Stimulated activated naive CD8-positive, alpha-beta T cell treated with anti-CD3 and anti-CD28 coated beads, Interleukin-15, Interleukin-2, amounts not matched to agents 100 ng/mL and 50 ng/mL, for 24 hours (primary cell): ENCODE data around the gene MYBBP1A.
A peak's percentile ranks its signal among the peaks of the same experiment; 100 is the strongest.

Source experiments
- H3K27ac Mint-ChIP-seq: one replicate; pipeline ENCODE4 v1.8.0; 2021; ENCODE audit warnings: mild to moderate bottlenecking, mixed read lengths
- H3K27me3 Mint-ChIP-seq: one replicate; pipeline ENCODE4 v1.8.0; 2021; ENCODE audit warnings: mixed read lengths
- H3K36me3 Mint-ChIP-seq: one replicate; pipeline ENCODE4 v1.8.0; 2021; ENCODE audit warnings: low read depth, mixed read lengths
- H3K4me1 Mint-ChIP-seq: one replicate; pipeline ENCODE4 v1.8.0; 2021; ENCODE audit warnings: low read depth, mixed read lengths
- H3K4me3 Mint-ChIP-seq: one replicate; pipeline ENCODE4 v1.8.0; 2021; ENCODE audit warnings: mild to moderate bottlenecking, mixed read lengths
- H3K9me3 Mint-ChIP-seq: one replicate; pipeline ENCODE4 v1.8.0; 2021; ENCODE audit warnings: mixed read lengths

The MYBBP1A gene

GRCh38 chr17:4569591-4569990 is 14.4 kb upstream of the MYBBP1A start:
- Mint-ChIP-seq H3K9me3 (no peaks in the 10 kb centered on the region), H3K27me3 (peaks cover 12% of the 10 kb centered on the region), H3K4me3 (no peak overlapping the region), H3K4me1 (peaks cover 25% of the 10 kb centered on the region), H3K36me3 (no peaks in the 10 kb centered on the region), H3K27ac (no peak overlapping the region)

- Mint-ChIP-seq H3K9me3 (no peaks in the 10 kb centered on the region), H3K27me3 (peaks cover 4% of the 10 kb centered on the region), H3K4me1 (peaks cover 29% of the 10 kb centered on the region), H3K4me3 (no peak overlapping the region), H3K36me3 (no peaks in the 10 kb centered on the region), H3K27ac (no peak overlapping the region)
These were observed 11.6 kb upstream of the MYBBP1A start for GRCh38 chr17:4566785-4567184.

GRCh38 chr17:4565209-4566141 is 10.3 kb upstream of the MYBBP1A start:
- Mint-ChIP-seq H3K27me3 (no peaks in the 10 kb centered on the region), H3K36me3 (no peaks in the 10 kb centered on the region), H3K4me3 (no peak overlapping the region), H3K9me3 (no peaks in the 10 kb centered on the region), H3K4me1 (peaks cover 31% of the 10 kb centered on the region), H3K27ac (no peak overlapping the region)

- H3K36me3 Mint-ChIP-seq: no peaks in the 10 kb centered on the region
- no peaks in the 10 kb centered on the region for H3K27me3 Mint-ChIP-seq
- H3K27ac Mint-ChIP-seq: peak overlapping the region; percentile 63
- no peaks in the 10 kb centered on the region for H3K9me3 Mint-ChIP-seq
- H3K4me1 Mint-ChIP-seq: peaks cover 36% of the 10 kb centered on the region
- no peak overlapping the region for H3K4me3 Mint-ChIP-seq
These were observed 7.1 kb upstream of the MYBBP1A start for GRCh38 chr17:4562015-4562969.

GRCh38 chr17:4560837-4561256 is 5.7 kb upstream of the MYBBP1A start:
- H3K27ac Mint-ChIP-seq: no peak overlapping the region
- H3K36me3 Mint-ChIP-seq: no peaks in the 10 kb centered on the region

GRCh38 chr17:4560421-4560820 is 5.2 kb upstream of the MYBBP1A start, which contains the start of gene GGT6:
TSS of gene GGT6 (minus strand) at chr17:4560577. CDS start at chr17:4560521, 56 bp downstream.
- Mint-ChIP-seq H3K4me1 (peaks cover 39% of the 10 kb centered on the region), H3K27ac (no peak within 1 kb of the TSS), H3K27me3 (no peaks in the 10 kb centered on the region), H3K4me3 (no peak within 1 kb of the TSS), H3K36me3 (no peaks in the 10 kb centered on the region), H3K9me3 (no peaks in the 10 kb centered on the region)

More at GRCh38 chr17:4560837-4561256, 5.7 kb upstream of the MYBBP1A start:
- no peak overlapping the region for H3K4me3 Mint-ChIP-seq
- no peaks in the 10 kb centered on the region for H3K9me3 Mint-ChIP-seq
- no peaks in the 10 kb centered on the region for H3K27me3 Mint-ChIP-seq
- H3K4me1 Mint-ChIP-seq: peaks cover 40% of the 10 kb centered on the region

- H3K9me3 Mint-ChIP-seq: no peaks in the 10 kb centered on the region
- H3K36me3 Mint-ChIP-seq: no peaks in the 10 kb centered on the region
- no peak overlapping the region for H3K4me3 Mint-ChIP-seq
- peaks cover 38% of the 10 kb centered on the region for H3K4me1 Mint-ChIP-seq
- H3K27me3 Mint-ChIP-seq: no peaks in the 10 kb centered on the region
- no peak overlapping the region for H3K27ac Mint-ChIP-seq
These were observed 4.8 kb upstream of the MYBBP1A start for GRCh38 chr17:4559966-4560365.

- Mint-ChIP-seq H3K36me3 (peaks cover 4% of the 10 kb centered on the region), H3K27ac (no peak overlapping the region), H3K27me3 (no peaks in the 10 kb centered on the region), H3K9me3 (no peaks in the 10 kb centered on the region), H3K4me1 (peaks cover 42% of the 10 kb centered on the region), H3K4me3 (no peak overlapping the region)
These were observed 4.1 kb upstream of the MYBBP1A start for GRCh38 chr17:4559139-4559791.

- no peak overlapping the region for H3K27ac Mint-ChIP-seq
- no peak overlapping the region for H3K4me3 Mint-ChIP-seq
- H3K36me3 Mint-ChIP-seq: peaks cover 12% of the 10 kb centered on the region
- H3K4me1 Mint-ChIP-seq: peaks cover 45% of the 10 kb centered on the region
- H3K9me3 Mint-ChIP-seq: no peaks in the 10 kb centered on the region
- H3K27me3 Mint-ChIP-seq: no peaks in the 10 kb centered on the region
These were observed 3.3 kb upstream of the MYBBP1A start for GRCh38 chr17:4558347-4558971.

- Mint-ChIP-seq H3K27ac (no peak overlapping the region), H3K27me3 (no peaks in the 10 kb centered on the region), H3K4me1 (peaks cover 39% of the 10 kb centered on the region), H3K36me3 (peaks cover 12% of the 10 kb centered on the region), H3K4me3 (no peak overlapping the region), H3K9me3 (no peaks in the 10 kb centered on the region)
These were observed 2.6 kb upstream of the MYBBP1A start for GRCh38 chr17:4557626-4558346.

GRCh38 chr17:4556996-4557395 is 1.8 kb upstream of the MYBBP1A start:
- H3K4me1 Mint-ChIP-seq: peaks cover 31% of the 10 kb centered on the region
- no peak overlapping the region for H3K27ac Mint-ChIP-seq
- H3K36me3 Mint-ChIP-seq: peaks cover 18% of the 10 kb centered on the region
- no peaks in the 10 kb centered on the region for H3K9me3 Mint-ChIP-seq
- H3K27me3 Mint-ChIP-seq: no peaks in the 10 kb centered on the region
- H3K4me3 Mint-ChIP-seq: no peak overlapping the region

- Mint-ChIP-seq H3K27me3 (no peaks in the 10 kb centered on the region), H3K36me3 (peaks cover 26% of the 10 kb centered on the region), H3K4me3 (peak overlapping the region; percentile 96), H3K27ac (peak overlapping the region; percentile 76), H3K4me1 (peaks cover 28% of the 10 kb centered on the region), H3K9me3 (no peaks in the 10 kb centered on the region)
These were observed 932 bp upstream of the MYBBP1A start for GRCh38 chr17:4555873-4556759.

GRCh38 chr17:4554441-4554996 is 665 bp downstream of the MYBBP1A start:
- H3K4me3 Mint-ChIP-seq: peak overlapping the region; percentile 96
- H3K36me3 Mint-ChIP-seq: peaks cover 39% of the 10 kb centered on the region
- no peaks in the 10 kb centered on the region for H3K9me3 Mint-ChIP-seq
- peaks cover 31% of the 10 kb centered on the region for H3K4me1 Mint-ChIP-seq
- peak overlapping the region; percentile 76 for H3K27ac Mint-ChIP-seq
- no peaks in the 10 kb centered on the region for H3K27me3 Mint-ChIP-seq
